Spleen (tissue), 7 donors: Measurements from ENCODE around the gene DIRAS1.

Experiments used
- CTCF ChIP-seq, 11 experiments: fragments of 200-600 bp in 7 of 11; fragments of 450-650 bp in 4 of 11; sonication (generic) in 4 of 11; IDR thresholded peaks in 8 of 11; conservative IDR thresholded peaks in 3 of 11; 1 replicate in 7 of 11; 2 replicates in 4 of 11; pipeline versions ENCODE4 v1.4.0 to v1.8.0; 2016 to 2021; ENCODE audit warnings: antibody characterized with exemption in 11 of 11, inconsistent platforms in 4 of 11, mild to moderate bottlenecking in 1 of 11
- POLR2A ChIP-seq, 3 donors: fragments of 450-650 bp; IDR thresholded peaks; one replicate each; pipeline ENCODE4 v1.5.1; 2017; ENCODE audit warnings: antibody characterized with exemption in 3 of 3, mild to moderate bottlenecking in 1 of 3
- POLR2AphosphoS5 ChIP-seq, 3 donors: sonication (generic); formaldehyde crosslinking; IDR thresholded peaks; one replicate each; pipeline ENCODE4 v1.5.1; 2017; ENCODE audit warnings: antibody characterized with exemption in 3 of 3
- donor health status: DM: no; HTN: no; CAD: no; lungs with moderate emphysema.
- donor health status: DM: no; HTN: no; CAD: no.
- donor health status: DM: no; HTN: no; CAD: no.

- no peak for TF ChIP-seq POLR2A (IDR thresholded peaks at IDR 0.05)
- no peak for TF ChIP-seq CTCF (IDR thresholded peaks at IDR 0.05 in 8 of 11, conservative IDR thresholded peaks at IDR 0.05 in 3 of 11)
- TF ChIP-seq POLR2AphosphoS5 (IDR thresholded peaks at IDR 0.05): no peak
Observed at GRCh38 chr19:2766594-2767372, 45.6 kb upstream of the DIRAS1 start.
